Tibial nerve (tissue), 4 donors: ENCODE measurements around the gene EIF4H.
A peak's percentile ranks its signal among the peaks of the same experiment; 100 is the strongest.

ENCODE experiments used
- CTCF ChIP-seq, 5 experiments: fragments of 200-600 bp in 3 of 5; fragments of 450-650 bp in 2 of 5; sonication (generic) in 3 of 5; IDR thresholded peaks; one replicate each; pipeline ENCODE4 v1.5.1; 2016 to 2019; ENCODE audit warnings: antibody characterized with exemption in 5 of 5, mild to moderate bottlenecking in 3 of 5, moderate library complexity in 2 of 5
- EP300 ChIP-seq, 2 donors: sonication (generic); formaldehyde crosslinking; IDR thresholded peaks; one replicate each; pipeline ENCODE4 v1.6.1; 2017; ENCODE audit warnings: antibody characterized with exemption in 2 of 2, mild to moderate bottlenecking in 1 of 2
- POLR2A ChIP-seq, 2 donors: fragments of 450-650 bp; IDR thresholded peaks; one replicate each; pipeline ENCODE4 v1.6.1; 2017; ENCODE audit warnings: antibody characterized with exemption in 2 of 2, mild to moderate bottlenecking in 2 of 2, moderate library complexity in 2 of 2

GRCh38 chr7:74173866-74174605 is at the start of gene EIF4H:
- peak in 1 of 5 experiments; percentile 27 for TF ChIP-seq CTCF (IDR thresholded peaks at IDR 0.05)
- peak in 1 of 2 donors; percentile 86 for TF ChIP-seq EP300 (IDR thresholded peaks at IDR 0.05)
- TF ChIP-seq POLR2A (IDR thresholded peaks at IDR 0.05): peak; percentile 50 to 89
